Vagina (tissue), 2 donors: Measurements from ENCODE around the gene UBR4.

Experiments used
- CTCF ChIP-seq, 3 experiments: fragments of 450-650 bp in 2 of 3; fragments of 200-600 bp in 1 of 3; sonication (generic) in 1 of 3; IDR thresholded peaks; one replicate each; pipeline ENCODE4 v1.5.1; 2017 to 2019; ENCODE audit warnings: antibody characterized with exemption in 3 of 3, mild to moderate bottlenecking in 2 of 3, moderate library complexity in 2 of 3
- POLR2AphosphoS5 ChIP-seq, 2 donors: sonication (generic); formaldehyde crosslinking; IDR thresholded peaks; one replicate each; pipeline ENCODE4 v1.9.0; 2017; ENCODE audit warnings: antibody characterized with exemption in 2 of 2, mild to moderate bottlenecking in 2 of 2, low read depth in 1 of 2; ENCODE audit not compliant: insufficient read depth in 1 of 2

GRCh38 chr1:19066248-19066873, 143.7 kb downstream of the UBR4 start:
- TF ChIP-seq CTCF (IDR thresholded peaks at IDR 0.05), result no peak
- TF ChIP-seq POLR2AphosphoS5 (IDR thresholded peaks at IDR 0.05; ENCODE audit: insufficient read depth in 1 of 2, low read depth in 1 of 2), result no peak
